Measurements from ENCODE around the gene SHANK3.
A peak's percentile ranks its signal among the peaks of the same experiment; 100 is the strongest.
"Not testable (repeated sequence)": the region's sequence is repeated elsewhere in the genome, so short reads cannot be mapped to it uniquely, and the experiment has no call there.

The SHANK3 gene

GRCh38 chr22:50635591-50635990, 37.0 kb upstream of the SHANK3 start:
- TF ChIP-seq CTCF (IDR thresholded peaks at IDR 0.05; ENCODE audit: low read depth, low read length) (no peak), MAX (IDR thresholded peaks at IDR 0.05; ENCODE audit: low read depth, low read length) (no peak), POLR2A (IDR thresholded peaks at IDR 0.05; ENCODE audit: extremely low read depth, insufficient read length) (no peak), MYC (IDR thresholded peaks at IDR 0.05; ENCODE audit: low read depth, low read length) (no peak)
- DNase-seq (ENCODE audit: low read depth), result no peak
- no peak overlapping the region for H3K4me3 ChIP-seq (ENCODE audit: low read depth, low read length)

- DNase-seq (ENCODE audit: low read depth); H3K4me3 ChIP-seq (ENCODE audit: low read depth, low read length): not testable (repeated sequence)
Observed at GRCh38 chr22:50640296-50640695, 32.3 kb upstream of the SHANK3 start.

GRCh38 chr22:50640857-50641647, 31.6 kb upstream of the SHANK3 start:
- no peak overlapping the region for H3K4me3 ChIP-seq (ENCODE audit: low read depth, low read length)
- TF ChIP-seq MYC (IDR thresholded peaks at IDR 0.05; ENCODE audit: low read depth, low read length) (no peak), POLR2A (IDR thresholded peaks at IDR 0.05; ENCODE audit: extremely low read depth, insufficient read length) (no peak), MAX (IDR thresholded peaks at IDR 0.05; ENCODE audit: low read depth, low read length) (no peak), CTCF (IDR thresholded peaks at IDR 0.05; ENCODE audit: low read depth, low read length) (no peak)
- no peak for DNase-seq (ENCODE audit: low read depth)

- no peak overlapping the region for H3K4me3 ChIP-seq (ENCODE audit: low read depth, low read length)
- peak; percentile 19 for DNase-seq (ENCODE audit: low read depth)
- TF ChIP-seq MYC (IDR thresholded peaks at IDR 0.05; ENCODE audit: low read depth, low read length) (no peak), CTCF (IDR thresholded peaks at IDR 0.05; ENCODE audit: low read depth, low read length) (peak; percentile 16), MAX (IDR thresholded peaks at IDR 0.05; ENCODE audit: low read depth, low read length) (no peak), POLR2A (IDR thresholded peaks at IDR 0.05; ENCODE audit: extremely low read depth, insufficient read length) (no peak)
Observed at GRCh38 chr22:50641696-50642607, 30.7 kb upstream of the SHANK3 start.

GRCh38 chr22:50643021-50643820, 29.4 kb upstream of the SHANK3 start:
- not testable (repeated sequence) for DNase-seq (ENCODE audit: low read depth); H3K4me3 ChIP-seq (ENCODE audit: low read depth, low read length)

- not testable (repeated sequence) for H3K4me3 ChIP-seq (ENCODE audit: low read depth, low read length); DNase-seq (ENCODE audit: low read depth)
Observed at GRCh38 chr22:50643821-50644101, 28.9 kb upstream of the SHANK3 start.

- no peak overlapping the region for H3K4me3 ChIP-seq (ENCODE audit: low read depth, low read length)
- no peak for TF ChIP-seq MYC (IDR thresholded peaks at IDR 0.05; ENCODE audit: low read depth, low read length)
- TF ChIP-seq POLR2A (IDR thresholded peaks at IDR 0.05; ENCODE audit: extremely low read depth, insufficient read length), result no peak
- no peak for TF ChIP-seq CTCF (IDR thresholded peaks at IDR 0.05; ENCODE audit: low read depth, low read length)
- TF ChIP-seq MAX (IDR thresholded peaks at IDR 0.05; ENCODE audit: low read depth, low read length), result no peak
- no peak for DNase-seq (ENCODE audit: low read depth)
Observed at GRCh38 chr22:50653256-50653655, 19.4 kb upstream of the SHANK3 start.

- H3K4me3 ChIP-seq (ENCODE audit: low read depth, low read length); DNase-seq (ENCODE audit: low read depth): not testable (repeated sequence)
Observed at GRCh38 chr22:50654664-50655063, 18.0 kb upstream of the SHANK3 start.

Data from NB4 (cell line).